T-helper 2 cell treated with Interferon-gamma antibody and Interleukin-4, amounts not matched to agents 100 ng/mL and 5 ng/mL, for 36 hours (primary cell): ENCODE data around the gene ALAS1. TPM values are rescaled to one million over a fixed set of nuclear protein-coding genes. Genes with fewer than 3 reads are reported as not detected.

Source experiments
- intact Hi-C: fragments of 100-400 bp; cut with micrococcal nuclease; formaldehyde crosslinking; loops from one replicate; pipeline ENCODE4 v1.15.1; 2023
- total RNA-seq: library from RNA; stranded (reverse); gene quantifications from 2 replicates; pipeline ENCODE4 v1.2.3, GENCODE V29; 2022

Gene ALAS1
- total RNA-seq, 1 donor from 2014 or later: 77.3 TPM

DNA sequence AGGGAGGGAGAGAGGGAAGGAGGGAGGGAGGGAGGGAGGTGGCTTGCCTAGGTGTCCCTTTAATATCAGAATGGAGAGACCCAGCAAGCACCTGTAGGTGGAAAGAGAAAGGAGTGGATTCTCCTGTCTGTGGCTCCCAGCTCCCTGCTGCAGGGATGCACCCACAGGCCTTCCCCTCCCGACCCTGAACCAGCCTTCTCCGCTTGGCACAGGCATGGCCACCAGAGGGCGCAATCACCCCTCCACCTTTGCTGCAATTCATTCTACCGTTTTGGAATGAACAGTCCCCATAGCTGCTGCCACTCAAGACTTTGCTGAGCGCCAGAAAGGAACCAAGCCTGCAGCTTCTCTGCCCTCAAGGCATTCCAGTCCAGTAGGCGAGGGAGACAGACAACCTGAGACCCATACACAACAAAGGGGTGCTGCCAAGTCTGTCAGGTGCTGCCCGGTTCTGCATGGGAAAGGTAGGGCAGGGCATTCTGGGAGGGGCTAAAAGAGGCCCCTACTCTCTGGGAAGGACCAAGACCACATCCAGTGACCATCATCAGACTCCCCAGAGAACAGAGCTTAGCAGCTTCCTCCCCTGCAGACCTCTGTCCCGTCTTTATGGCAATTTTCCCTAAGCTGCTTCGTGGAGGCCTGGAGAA is 22.5 kb downstream of the ALAS1 start:
- intact Hi-C loops: loop anchor here (1.0 to 5.0 kb wide), 3 partner anchors 22 to 227 kb away; partner anchors contain the start of genes ALAS1 and SEMA3G

DNA sequence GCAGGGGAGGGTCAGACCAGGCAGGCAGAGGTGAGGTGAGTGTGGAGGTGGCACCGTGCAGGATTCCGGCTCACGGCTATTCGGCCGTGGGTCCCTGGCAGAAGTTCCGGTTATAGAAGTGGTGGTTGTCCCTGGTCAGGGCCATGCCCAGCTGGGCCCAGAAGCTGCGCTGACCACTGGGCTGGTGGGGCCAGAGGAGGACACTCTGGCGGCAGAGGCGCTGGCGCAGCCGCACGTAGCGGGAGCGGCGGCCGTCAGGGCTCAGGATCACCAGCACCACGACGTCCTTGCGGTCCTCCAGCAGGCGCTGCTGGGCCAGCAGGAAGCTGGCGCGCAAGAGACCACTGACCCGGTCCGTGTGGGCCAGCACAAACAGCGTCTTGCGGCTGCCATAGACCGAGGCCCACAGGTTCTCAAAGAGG is 23.2 kb downstream of the ALAS1 start:
- intact Hi-C loops: loop anchor here (5.0 kb wide), 1 partner anchor 226 kb away; the partner anchor contains the start of gene SEMA3G

DNA sequence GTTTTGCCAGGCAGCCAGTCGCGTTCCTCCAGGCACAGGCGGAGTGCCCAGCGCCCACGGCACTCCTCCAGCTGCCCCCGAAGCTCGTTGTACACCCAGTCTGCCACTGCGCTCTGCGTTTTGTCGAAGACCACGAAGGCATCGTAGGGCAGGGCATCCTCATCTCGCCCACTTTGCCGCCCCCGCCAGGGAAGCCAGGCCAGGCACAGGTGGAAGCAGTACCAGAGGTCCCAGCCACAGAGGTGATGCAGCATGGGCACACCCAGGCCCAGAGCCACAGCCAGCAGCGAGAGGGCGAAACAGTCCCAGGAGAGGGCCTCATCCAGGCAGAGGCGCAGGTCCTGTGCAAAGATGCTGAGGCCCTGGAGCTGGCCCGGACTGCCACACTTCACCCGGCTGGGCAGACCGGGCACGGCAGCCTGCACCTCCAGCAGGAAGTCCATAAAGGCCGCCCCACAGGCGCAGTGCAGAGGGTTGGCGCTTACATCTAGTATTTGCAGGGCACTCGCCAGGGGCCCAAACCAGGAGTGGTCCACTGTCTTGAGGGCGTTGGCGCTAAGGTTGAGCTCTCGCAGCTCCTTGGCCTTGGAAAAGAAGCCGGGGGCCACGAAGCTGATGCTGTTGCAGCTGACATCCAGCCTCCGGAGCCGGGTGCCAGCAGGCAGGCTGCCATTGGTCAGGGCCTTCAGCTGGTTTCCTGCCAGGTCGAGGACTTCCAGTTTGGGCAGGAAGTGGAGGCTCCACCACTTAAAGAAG is 23.8 kb downstream of the ALAS1 start:
- intact Hi-C loops: loop anchor here (2.0 to 5.0 kb wide), 2 partner anchors 17 to 226 kb away; partner anchors contain the start of genes SEMA3G and TWF2

DNA sequence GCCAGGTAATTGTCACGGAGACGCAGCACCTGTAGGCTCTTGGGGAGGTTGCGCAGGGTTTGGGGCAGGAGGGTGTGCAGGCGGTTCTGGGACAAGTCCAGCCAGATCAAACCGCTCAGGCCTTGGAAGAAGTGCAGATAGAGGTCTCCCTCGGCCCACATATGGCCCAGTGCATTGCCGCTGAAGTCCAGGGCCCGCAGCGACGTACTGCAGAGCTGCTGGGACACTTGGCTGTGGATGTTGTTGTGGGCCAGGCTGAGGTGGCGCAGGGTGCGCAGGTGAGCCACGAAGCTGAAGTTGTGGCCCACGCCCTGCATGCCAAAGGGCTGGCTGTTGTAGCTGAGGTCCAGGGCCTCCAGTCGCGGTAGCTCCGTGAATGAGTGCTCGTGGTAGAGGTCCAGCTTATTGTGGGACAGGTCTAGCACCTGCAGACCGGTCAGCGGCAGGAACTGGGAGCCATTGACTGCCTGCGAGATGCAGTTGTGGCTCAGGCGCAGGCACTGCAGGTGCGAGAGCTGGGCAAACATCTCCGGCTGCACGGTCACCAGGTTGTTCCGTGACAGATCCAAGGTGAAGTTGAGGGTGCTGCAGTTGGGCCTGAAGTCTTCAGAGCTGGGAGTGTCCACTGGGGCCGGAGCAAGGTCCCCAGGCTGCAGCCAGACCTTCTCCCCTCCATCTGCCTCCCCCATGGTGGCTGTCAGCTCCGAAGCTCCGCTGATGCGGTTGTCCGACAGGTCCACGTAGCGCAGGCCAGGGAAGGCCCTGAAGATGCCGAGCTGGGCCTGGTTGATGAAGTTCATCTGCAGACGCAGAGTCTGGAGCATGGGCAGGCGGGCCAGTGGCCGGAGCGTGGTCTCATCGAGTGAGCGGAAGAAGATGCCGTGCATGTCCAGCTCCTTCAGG is 24.6 kb downstream of the ALAS1 start:
- intact Hi-C loops: loop anchor here (2.0 to 5.0 kb wide), 2 partner anchors 16 to 225 kb away; partner anchors contain the start of genes SEMA3G and TWF2

DNA sequence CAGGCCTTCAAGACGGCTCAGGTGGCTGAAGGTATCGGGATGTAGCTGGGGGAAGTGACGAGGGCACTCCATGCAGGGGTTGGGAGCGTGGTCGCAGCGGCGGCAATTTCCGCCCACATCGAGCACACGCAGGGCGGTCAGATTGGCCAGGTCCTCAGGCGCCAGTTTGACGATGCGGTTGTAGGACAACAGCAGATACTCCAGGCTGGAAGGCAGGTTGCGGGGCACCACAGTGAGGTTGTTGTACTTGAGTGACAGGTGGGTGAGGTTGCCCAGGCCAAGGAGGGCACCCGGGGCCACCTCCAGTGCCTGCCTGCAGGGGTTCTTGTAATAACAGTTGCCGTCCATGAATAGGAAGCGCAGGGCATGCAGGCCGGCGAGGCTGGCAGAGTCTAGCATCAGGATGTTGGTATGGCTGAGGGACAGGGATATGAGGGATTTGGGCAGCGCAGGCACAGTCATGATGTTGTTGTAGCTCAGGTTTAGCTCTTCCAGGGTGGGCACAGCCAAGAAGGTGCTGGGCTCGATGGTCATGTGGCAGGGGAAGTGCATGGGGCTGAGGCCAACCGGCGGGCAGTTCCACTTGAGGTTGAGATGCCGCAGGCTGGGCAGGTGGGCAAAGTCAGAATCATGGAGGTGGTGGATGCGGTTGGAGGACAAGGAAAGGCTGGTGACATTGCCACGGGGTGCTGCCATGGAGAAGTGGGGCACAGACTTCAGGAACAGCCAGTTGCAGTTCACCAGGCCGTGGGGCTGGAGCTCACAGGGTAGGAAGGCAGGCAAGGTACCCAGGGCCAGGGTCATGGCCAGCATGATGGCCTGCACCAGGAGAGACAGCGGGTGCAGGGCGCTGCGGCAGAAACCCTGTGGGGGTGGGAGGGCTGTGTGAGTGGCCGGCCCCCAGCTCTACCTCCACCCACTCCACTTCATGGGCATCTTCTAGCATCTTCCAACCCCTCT is 25.8 kb downstream of the ALAS1 start:
- intact Hi-C loops: loop anchor here (2.0 to 5.0 kb wide), 2 partner anchors 15 to 224 kb away; partner anchors contain the start of genes SEMA3G and TWF2

DNA sequence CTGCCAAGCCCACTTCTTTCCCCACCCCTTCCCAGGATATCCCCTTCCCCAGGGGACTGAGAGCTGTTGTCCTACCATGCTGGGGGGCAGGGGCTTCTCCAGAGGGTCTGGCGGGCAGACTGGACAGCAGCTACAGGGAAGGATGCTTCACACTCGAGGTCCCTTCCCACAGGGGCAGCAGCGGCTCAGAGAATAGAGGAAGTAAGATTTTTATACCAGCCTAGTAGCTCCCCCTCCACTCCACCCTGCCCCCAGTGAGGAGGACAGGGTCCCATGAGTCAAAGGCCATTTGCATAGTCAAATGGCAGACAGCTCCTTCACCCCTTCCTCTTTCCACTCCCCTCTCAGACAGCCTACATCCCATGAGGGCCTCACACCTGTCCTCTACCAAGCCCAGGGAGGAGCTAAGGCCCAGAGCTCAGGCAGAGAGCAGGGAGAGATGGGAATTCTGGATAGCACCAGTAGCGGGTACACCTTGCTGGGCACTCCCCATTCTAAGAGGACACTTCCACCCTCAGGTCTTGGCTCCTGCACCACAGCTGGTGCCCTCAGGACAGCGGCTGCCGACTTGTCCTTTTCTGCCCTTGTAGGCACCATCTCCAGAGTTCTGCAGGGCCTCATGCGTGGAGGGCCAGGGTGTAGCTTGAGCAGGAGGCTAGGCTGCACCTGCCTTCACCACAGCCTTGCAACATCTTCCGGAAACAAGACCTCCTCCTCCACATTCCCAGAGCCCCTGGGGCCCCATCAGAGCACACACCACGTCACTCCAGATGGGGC is 27.7 kb downstream of the ALAS1 start, which contains the start of gene TLR9:
Gene TLR9 (minus strand): TSS at position 194 of the 777 bp plus-strand sequence. CDS start 116 bp downstream, at position 78.
- intact Hi-C loops: no loop called here

DNA sequence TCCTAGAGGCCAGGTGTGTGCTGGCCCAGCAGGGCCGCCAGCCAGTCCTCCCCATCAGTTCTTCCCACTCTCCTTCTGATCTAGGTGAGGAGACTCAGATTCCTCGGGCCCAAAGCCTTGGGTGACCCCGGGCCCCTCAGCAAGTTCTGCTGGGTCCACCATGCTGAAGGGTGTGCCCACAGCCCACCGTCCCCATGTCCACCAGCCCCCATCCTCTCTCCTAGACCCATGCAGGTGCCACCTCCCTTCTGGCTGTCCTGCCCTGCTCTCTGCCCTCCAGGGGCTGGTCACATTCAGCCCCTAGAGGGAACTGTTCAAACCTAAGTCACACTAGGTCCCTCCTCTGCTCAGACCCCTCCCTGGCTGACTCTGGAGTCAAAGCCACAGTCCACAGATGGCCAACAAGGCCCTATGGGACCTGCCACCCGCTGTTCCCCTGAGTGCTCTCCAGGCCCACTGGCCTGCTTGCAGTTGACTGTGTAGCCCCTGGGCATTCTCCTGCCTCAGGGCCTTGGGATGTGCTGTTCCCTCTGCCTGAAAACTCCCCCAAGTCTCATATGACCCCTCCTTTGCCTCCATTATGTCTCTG is 28.4 kb downstream of the ALAS1 start:
- intact Hi-C loops: no loop called here

DNA sequence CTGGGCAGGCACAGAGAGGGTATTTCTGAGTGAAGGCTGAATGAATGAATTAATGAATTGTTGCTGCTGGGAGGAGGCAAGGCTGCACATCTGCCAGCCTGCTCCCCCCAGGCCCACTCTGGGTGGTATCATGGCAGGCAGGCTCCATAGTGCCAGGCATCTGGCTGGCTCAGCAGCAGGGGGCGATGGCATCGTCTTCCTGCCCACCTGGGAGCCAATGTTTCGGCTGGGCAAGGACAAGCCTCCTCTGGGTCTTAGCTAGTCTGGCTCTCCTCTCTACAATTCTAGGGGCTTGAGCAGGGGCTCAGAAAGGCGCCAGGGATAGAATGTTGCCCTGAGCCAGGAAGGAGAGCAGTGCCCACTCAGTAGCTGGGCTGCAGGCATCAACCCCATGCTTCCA is 29.2 kb downstream of the ALAS1 start:
- intact Hi-C loops: no loop called here

DNA sequence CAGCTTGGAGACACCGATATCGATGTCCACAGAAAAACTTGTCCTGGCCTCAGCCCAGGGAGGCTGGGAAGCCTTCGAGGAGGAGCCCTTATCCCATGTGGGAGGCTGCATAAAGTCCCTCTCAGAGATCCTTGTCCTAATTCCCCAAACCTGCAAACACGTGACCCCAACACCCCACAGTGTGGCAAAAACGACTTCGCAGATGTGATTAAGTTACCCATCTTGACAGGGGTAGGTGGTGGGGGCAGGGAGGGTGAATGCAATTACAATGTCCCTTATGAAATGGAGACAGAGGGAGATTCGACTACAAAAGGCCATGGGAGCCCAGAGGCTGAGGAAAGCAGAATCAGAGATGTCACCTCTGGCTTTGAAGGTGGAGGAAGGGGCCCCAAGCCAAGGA is 29.8 kb downstream of the ALAS1 start:
- intact Hi-C loops: no loop called here

DNA sequence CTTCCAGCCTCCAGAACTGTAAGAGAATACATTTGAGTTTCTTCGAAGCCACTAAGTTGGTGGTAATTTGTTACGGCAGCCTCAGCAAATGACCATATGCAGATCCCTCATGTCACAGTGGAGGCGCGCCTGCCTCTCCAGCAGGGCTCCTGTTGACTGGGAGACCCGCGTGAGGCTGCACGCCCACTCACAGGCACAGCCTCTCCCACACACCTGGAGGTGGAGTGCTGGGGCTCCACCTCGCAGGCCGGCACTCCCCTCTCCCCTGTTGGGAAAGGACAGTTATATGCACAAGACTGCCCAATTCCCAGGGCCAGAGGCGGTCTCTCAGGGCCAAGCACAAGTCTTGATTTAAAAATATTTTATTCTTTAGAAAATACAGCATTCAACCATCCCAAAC is 30.3 kb downstream of the ALAS1 start:
- intact Hi-C loops: no loop called here

DNA sequence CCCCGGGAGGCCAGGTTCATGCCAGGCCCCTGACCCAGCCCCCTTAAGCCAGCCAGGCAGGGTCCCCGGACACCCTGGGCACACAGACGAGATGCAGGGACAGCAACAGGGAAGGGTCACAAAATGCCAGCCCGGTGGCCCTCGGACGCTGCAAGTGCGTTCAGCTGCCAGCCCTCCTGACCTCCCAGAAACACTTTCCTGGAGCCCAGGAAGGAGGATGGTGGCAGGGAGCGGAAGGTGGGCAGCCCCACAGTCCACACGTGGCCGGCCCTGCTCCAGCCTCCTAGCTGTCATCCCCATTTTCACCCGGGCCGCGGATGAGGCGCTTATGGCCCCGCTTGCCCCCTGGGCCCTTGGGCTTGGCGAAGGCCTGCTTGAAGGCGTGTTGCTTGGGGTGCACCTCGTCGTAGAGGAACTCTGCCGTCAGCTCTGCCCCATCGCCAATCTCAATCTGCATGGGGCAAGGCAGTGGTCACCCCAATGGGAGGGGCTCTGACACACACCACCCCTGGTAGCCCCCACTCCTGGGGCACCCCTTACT is 30.9 kb downstream of the ALAS1 start:
- intact Hi-C loops: no loop called here

DNA sequence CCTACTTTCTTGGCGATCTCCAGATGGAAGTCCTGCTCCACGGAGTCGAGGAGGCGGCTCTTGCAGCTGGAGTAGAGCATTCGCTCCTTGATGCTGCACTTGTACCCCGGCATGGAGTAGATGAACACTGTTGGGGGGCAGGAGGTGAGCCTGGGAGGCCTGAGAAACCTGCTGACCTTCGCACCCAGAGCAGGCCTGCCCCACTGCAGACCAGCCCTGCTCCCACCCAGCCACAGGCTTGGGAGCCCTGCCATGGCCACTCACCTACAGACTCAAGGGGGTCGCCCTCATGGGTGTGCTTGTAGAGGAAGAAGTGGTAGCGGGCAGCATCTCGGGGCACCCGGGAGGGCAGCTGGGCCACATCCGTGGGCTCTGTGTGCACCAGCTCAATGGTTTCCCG is 31.7 kb downstream of the ALAS1 start:
- intact Hi-C loops: no loop called here

DNA sequence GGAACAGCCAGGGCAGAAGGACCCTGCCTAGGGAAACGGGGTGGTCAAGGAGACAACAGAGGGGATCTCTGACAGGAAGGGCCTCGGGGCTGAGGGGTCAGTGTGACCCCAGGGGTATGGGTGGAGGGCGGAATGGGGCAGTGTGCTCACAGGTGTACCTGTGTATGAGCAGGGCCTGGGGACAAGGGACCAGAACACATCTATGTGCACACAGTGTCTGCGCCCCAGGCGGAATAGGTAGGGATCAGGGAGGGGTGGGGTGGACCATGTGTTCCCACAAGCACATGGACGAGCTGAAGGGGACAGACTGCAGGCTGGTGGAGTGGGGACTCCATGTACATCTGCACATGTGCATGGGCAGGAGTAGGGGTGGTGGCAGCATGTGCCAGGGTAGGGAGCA is 32.5 kb downstream of the ALAS1 start:
- intact Hi-C loops: no loop called here

DNA sequence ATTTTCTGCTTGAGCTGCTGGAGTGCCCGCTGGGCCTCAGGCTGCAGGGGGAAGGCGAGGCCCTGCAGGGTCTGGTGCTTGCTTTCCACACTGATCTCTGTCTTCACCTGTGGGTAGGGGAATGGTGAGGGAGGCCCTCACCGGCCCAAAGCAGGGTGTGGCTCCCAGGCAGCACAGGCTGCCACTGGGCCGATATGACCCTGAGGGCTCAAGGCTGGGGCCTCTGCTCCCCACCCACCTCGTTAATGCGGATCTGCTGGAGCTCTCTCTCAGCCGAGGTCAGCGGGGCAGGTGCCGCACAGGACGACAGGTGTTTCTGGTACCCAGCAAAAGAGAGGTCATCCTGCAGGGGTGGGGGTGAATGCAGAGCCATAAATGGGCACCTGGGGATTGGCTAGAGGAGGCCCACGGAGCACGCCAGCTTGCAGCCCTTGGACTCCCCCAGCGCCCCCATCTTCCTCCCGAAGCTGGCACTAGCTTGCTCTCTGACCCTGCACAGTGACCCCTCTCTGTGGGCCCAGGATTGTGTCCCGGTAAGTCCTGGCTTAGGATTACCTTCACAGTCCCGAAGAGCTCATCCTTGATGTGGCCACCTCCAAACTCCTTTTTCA is 33.0 kb downstream of the ALAS1 start:
- intact Hi-C loops: loop anchor here (1.0 kb wide), 1 partner anchor 108 kb away; no protein-coding TSS in a partner anchor

DNA sequence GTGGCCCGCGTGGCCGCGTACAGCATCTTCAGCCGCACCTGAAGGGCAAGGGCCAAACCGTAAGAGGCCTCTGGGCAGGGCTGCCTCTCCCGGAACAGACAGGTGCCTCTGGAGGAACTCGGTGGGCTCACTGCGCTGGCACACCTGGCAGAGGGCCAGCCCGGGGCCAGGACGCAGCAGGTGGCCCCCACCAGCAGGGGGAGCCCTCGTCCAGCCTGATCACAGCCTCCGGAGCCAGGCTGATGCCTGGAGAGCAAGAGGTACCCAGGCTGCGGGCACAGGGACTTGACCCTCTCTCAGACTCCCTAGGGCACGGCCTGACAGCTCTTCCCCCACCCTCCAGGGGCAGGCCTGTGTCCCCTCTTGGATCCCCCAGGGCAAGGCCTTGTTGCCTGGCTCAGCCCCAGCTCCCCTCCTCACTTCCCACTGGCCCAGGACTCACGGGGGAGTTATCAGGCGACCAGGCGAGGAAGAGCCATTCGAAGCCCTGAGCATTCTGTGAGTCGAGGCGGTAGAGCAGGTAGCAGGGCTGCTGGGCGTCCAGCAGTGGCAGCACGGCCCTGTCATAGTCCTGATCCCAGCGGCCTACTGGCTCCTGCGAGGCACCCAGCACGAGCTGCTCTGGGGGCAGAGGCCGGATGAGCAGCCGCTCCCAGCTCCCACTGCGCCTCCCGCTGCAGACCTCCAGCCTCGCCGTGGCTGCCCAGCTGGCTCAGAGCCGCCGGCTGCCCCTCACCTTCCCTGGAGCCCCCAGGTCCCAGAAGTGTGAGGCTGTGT is 33.7 kb downstream of the ALAS1 start:
- intact Hi-C loops: loop anchor here (1.0 kb wide), 1 partner anchor 108 kb away; no protein-coding TSS in a partner anchor

DNA sequence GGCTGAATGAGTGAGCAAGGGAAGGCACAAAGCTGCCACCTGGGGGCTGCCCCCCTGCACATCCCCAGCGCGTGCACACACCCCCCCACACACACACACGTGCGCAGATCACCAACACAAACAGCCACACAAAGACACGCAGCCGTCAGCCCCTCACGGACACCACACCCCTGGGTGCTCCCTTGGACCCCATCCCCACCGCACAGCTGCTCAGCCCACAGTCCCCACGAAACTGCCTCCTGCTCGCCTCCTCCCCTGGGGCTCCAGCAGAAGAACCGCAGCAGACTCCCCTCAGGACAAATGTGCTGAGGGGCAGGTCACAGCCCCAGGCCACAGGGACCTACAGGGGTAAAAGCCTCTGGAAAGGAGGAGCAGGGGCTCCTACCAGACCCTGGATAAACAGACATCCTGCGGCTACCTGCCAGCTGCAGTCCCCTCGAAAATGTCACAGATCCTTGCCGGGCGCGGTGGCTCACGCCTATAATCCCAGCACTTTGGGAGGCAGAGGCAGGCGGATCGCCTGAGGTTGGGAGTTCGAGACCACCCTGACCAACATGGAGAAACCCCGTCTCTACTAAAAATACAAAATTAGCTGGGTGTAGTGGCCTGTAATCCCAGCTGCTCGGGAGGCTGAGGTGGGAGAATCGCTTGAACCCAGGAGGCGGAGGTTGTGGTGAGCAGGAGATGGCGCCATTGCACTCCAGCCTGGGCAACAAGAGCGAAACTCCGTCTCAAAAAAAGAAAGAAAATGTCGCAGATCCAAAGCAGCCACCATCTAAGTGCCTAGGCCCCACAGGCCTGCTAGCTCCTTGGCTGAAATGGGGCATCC is 34.5 kb downstream of the ALAS1 start:
- intact Hi-C loops: no loop called here
